Right cardiac atrium (tissue), 5 donors: ENCODE measurements around the gene DHRSX. TPM values are rescaled to one million over a fixed set of nuclear protein-coding genes. Genes with fewer than 3 reads are reported as not detected.
"Not testable (repeated sequence)": the region's sequence is repeated elsewhere in the genome, so short reads cannot be mapped to it uniquely, and the experiment has no call there.

Source experiments
- ATAC-seq, 2 donors: fragments of 200-7000 bp; cut with Tn5 transposase; one replicate each; pipeline versions ENCODE4 v1.8.0 to v1.9.1; 2020; ENCODE audit warnings: moderate library complexity in 2 of 2, mild to moderate bottlenecking in 1 of 2
- DNase-seq, 3 donors: peaks; one replicate each; pipeline ENCODE4 v3.0.0-alpha.2; 2020
- H3K27ac ChIP-seq: one replicate; pipeline ENCODE4 v1.5.1; 2013; ENCODE audit warnings: mild to moderate bottlenecking, low read length, control low read depth, moderate library complexity
- H3K27me3 ChIP-seq: one replicate; pipeline ENCODE4 v1.6.1; 2013; ENCODE audit not compliant: control insufficient read depth, insufficient read depth
- H3K4me1 ChIP-seq: one replicate; pipeline ENCODE4 v1.6.1; 2013; ENCODE audit warnings: low read length; ENCODE audit not compliant: control insufficient read depth, insufficient read depth
- H3K4me3 ChIP-seq: one replicate; pipeline ENCODE4 v1.5.1; 2013; ENCODE audit warnings: low read length, control low read depth
- H3K9me3 ChIP-seq: one replicate; pipeline ENCODE4 v1.6.1; 2013; ENCODE audit warnings: low read length; ENCODE audit not compliant: control insufficient read depth
- WGBS: extraction: QIAGEN DNeasy Blood & Tissue Kit; methylation state at CpG from one replicate; pipeline ENCODE4 v1.1.7; 2013; 5-methylcytosine and 5-hydroxymethylcytosine counted together
- intact Hi-C, 4 donors: fragments of 100-400 bp; cut with DNase I; formaldehyde crosslinking; loops; one replicate each; pipeline versions ENCODE4 v1.11.0 to v1.14.0; 2022 to 2023
- polyA plus RNA-seq: library from polyadenylated mRNA; stranded (reverse); fragments of 200-250 nt; gene quantifications from one replicate; pipeline ENCODE4 v1.2.3, GENCODE V29; 2013
- total RNA-seq, 4 donors: library from RNA; stranded (reverse); fragmentation: NEBNext Ultra II Directional; extraction: Animal tissue kit (Norgen Biotek cat#: 25700); gene quantifications; one replicate each; pipeline ENCODE4 v1.2.1, GENCODE V29; 2021
- donor health status: healthy with polysubstance abuse.
- donor health status: DM: no; HTN: yes; CAD: no.
- donor health status: DM: no; HTN: no; CAD: no.
- donor health status: DM: no; HTN: yes; CAD: no; lungs with severe emphysema.
- donor health status: DM: yes; HTN: yes; CAD: no.

The DHRSX gene
- total and polyA plus RNA-seq, 5 donors: 22.2 to 43.7 (median 30.1) TPM

DNA sequence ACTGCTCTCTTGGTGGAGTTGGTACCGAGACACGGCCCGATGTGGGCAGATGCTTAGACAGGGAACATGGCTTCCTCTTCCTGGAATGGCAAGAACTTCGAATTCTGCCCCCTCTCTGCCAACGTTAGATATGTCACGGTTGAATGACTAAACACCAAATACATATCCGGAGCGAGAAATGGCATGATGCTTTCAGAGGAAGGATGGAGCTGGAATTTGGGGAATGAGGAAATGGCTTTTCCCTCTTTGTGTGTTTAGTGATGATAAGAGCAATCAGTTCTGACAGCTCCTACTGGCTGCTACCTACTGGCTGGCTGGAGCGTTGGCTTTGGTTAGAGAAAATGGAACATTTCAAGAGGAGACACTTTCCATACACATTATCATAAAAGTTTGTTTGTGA lies 140.0 kb downstream of the DHRSX start:
- ATAC-seq: no peak
- H3K4me3 ChIP-seq: no peak overlapping the region
- H3K27ac ChIP-seq: no peak overlapping the region
- WGBS: 52% methylated on average over 9 of the region's 9 CpGs
- no peaks in the 10 kb centered on the region for H3K27me3 ChIP-seq
- no peaks in the 10 kb centered on the region for H3K9me3 ChIP-seq
- no peak for DNase-seq
- no peaks in the 10 kb centered on the region for H3K4me1 ChIP-seq
- intact Hi-C loops: no loop called here

DNA sequence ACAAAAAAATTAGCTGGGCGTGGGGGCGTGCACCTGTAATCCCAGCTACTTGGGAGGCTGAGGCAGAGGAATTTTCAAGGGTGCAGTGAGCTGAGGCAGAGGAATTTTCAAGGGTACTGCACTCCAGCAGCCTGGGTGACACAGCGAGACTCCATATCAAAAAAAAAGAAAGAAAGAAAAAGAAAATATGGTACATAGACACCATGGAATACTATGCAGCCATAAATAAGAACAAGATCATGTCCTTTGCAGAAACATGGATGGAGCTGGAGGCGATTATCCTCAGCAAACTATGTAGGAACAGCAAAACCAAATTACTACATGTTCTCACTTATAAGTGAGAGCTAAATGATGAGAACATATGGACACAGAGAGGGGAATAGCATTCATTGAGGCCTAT lies 141.3 kb downstream of the DHRSX start:
- not testable (repeated sequence) for H3K9me3 ChIP-seq, H3K4me1 ChIP-seq, H3K27ac ChIP-seq, DNase-seq, ATAC-seq, H3K27me3 ChIP-seq, H3K4me3 ChIP-seq
- over 99% methylated on average over 4 of the region's 4 CpGs for WGBS
- intact Hi-C loops: loop anchor here in 2 of 4 donors (2.0 to 10.0 kb wide), 2 partner anchors 33 to 135 kb away; no protein-coding TSS in a partner anchor

DNA sequence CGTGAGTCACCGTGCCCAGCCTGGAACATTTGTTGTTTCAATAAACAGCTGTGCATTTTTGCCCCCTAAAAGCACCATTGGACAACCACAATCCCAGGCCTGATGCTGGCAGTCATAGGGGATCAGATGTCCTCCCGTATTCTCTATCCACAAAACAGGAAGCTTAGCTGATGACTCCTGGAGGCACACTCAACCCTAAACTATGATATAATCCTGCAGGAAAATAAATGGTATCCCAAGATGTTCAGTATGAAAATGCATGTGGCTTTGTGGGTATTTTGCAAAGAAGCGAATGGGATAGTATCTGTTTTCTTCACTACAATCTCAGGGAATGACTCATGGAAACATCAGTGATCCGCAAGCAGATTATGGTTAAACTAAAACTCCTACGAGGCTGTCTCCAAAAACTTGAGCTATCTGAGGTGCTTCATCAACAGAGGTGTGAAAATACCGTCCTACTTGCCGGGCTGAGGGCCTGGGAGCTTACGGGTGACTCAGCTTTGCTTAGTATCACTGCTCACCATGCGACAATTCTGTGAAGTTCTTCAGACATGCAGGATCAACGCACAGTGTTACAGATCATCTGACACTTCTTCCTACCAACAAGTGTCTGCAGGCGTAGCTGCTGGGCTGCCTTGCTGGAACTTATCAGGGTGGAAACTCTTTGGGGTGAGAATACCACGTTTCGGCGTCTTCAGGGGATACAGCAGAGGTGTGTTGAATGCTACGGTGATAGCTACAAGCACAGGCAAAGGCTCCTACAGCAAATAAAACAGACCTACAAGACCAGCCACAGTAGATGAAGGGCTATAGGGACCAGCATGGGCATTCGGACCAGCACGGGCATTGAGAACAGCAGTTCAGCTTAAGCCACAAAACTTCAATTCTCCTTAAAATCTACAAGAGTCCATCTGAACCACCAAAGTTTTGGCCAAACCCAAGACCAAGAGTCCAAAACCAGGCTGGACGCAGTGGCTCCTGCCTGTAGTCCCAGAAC lies 148.5 kb downstream of the DHRSX start:
- Histone ChIP-seq H3K27me3 (no peaks in the 10 kb centered on the region), H3K9me3 (no peaks in the 10 kb centered on the region), H3K4me1 (peaks cover 5% of the 10 kb centered on the region), H3K27ac (peak overlapping the region; percentile 54), H3K4me3 (no peak overlapping the region)
- ATAC-seq (peak; percentile 77 to 85), DNase-seq (no peak)
- intact Hi-C loops: loop anchor here in 1 of 4 donors (10.0 kb wide), 1 partner anchor 143 kb away; no protein-coding TSS in a partner anchor
- 72% methylated on average over 19 of the region's 19 CpGs for WGBS

DNA sequence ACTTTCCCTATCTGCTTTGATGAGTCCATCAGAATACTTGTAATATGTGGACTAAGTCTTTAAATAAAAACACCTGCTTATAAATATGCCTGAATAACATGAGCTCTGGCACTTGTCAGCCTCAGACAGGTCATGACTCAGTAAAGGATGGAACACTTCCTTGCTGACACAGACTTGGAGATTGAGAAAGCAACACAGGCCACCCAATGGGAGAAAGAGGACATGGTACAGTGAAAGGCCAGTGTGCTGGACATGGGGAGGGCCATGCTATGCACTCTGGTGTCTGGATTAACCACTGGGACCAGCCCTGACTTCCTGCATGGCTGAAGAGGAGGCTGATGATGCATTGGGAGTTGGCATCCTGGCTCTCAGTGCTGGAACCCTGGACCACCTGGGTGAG lies 149.5 kb downstream of the DHRSX start:
- Histone ChIP-seq H3K27ac (peak overlapping the region; percentile 59), H3K4me1 (peaks cover 5% of the 10 kb centered on the region)
- intact Hi-C loops: loop anchor here in 1 of 4 donors (10.0 kb wide), 1 partner anchor 143 kb away; no protein-coding TSS in a partner anchor

DNA sequence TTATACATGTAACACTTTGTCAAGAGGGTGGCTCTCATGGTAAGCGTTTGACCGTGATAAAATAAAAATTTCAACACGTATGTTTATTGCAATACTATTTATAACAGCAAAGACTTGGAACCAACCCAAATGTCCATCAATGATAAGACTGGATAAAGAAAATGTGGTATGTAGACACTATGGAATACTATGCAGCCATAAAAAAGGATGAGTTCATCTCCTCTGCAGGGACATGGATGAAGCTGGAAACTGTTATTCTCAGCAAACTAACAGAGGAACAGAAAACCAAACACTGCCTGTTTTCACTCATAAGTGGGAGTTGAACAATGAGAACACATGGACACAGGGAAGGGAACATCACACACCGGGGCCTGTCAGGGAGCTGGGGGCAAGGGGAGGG lies 150.1 kb downstream of the DHRSX start:
- not testable (repeated sequence) for H3K4me3 ChIP-seq, DNase-seq, H3K27me3 ChIP-seq, H3K27ac ChIP-seq, ATAC-seq, H3K9me3 ChIP-seq, H3K4me1 ChIP-seq
- intact Hi-C loops: loop anchor here in 1 of 4 donors (10.0 kb wide), 1 partner anchor 144 kb away; no protein-coding TSS in a partner anchor
- WGBS: 82% methylated on average over 4 of the region's 4 CpGs

More for the DNA sequence above, 149.5 kb downstream of the DHRSX start:
- DNase-seq (no peak), ATAC-seq (peak in 1 of 2 donors; percentile 21)
- Histone ChIP-seq H3K27me3 (no peaks in the 10 kb centered on the region), H3K9me3 (no peaks in the 10 kb centered on the region), H3K4me3 (no peak overlapping the region)

DNA sequence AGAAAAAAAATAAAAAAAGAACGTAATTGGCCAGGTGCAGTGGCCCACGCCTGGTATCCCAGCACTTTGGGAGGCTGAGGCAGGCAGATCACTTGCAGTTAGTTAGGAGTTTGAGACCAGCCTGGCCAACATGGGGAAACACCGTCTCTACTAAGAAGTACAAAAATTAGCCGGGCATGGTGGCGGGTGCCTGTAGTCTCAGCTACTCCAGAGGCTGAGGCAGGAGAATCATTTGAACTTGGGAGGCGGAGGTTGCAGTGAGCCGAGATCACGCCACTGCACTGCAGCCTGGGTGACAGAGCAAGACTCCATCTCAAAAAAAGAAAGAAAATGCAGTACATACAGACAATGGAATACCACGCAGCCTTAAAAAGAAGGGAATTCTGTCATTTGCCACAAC lies 150.7 kb downstream of the DHRSX start:
- intact Hi-C loops: loop anchor here in 1 of 4 donors (10.0 kb wide), 1 partner anchor 145 kb away; no protein-coding TSS in a partner anchor
- not testable (repeated sequence) for ATAC-seq

DNA sequence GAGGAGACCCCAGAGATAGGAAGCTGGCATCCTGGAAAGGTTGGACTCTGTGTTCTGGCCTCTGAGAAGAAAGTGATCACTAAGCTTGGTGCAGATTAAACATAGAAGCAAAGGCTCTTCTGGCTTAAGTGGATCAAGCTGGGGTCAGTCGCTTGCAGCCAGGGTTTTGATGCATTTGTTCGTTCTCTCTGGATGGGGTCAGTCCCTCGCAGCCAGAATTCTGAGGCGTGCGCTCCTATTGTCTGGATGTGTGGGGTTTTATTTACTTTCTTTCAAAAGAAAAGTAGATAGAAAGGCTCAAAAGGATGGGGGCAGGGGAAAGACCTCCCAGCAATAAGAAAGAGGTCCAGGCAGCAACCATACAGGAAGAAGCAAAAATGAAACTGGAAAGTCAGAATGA lies 152.6 kb downstream of the DHRSX start:
- Histone ChIP-seq H3K27ac (peak overlapping the region; percentile 46), H3K4me1 (peaks cover 2% of the 10 kb centered on the region), H3K27me3 (no peaks in the 10 kb centered on the region), H3K9me3 (no peaks in the 10 kb centered on the region), H3K4me3 (no peak overlapping the region)
- DNase-seq (no peak), ATAC-seq (no peak)
- intact Hi-C loops: no loop called here
- WGBS: 80% methylated on average over 5 of the region's 5 CpGs

More for the DNA sequence above, 150.7 kb downstream of the DHRSX start:
- H3K4me3 ChIP-seq, H3K27me3 ChIP-seq, DNase-seq, H3K9me3 ChIP-seq, H3K27ac ChIP-seq, H3K4me1 ChIP-seq: not testable (repeated sequence)
- WGBS: 99% methylated on average over 9 of the region's 9 CpGs

DNA sequence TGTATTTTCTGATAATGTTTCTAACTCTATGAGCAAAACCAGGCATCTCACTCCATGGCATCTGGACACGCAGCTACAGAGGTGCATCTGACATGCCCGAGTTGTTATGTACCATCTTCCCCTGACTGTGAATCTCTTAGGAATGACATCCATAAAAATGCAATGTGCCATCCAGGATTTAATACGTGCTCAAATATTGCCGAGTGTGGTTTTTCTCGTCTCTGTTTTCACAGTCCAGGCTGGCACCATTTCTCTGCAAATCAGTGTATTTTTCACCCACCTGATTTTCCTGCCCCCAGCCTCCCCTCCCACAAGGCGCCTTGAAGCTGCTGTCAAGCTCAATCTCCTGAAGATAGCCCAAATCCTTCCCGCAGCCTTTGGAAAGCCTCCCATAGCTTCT lies 154.6 kb downstream of the DHRSX start:
- no peak for ATAC-seq
- H3K27ac ChIP-seq: no peak overlapping the region
- 76% methylated on average over 7 of the region's 7 CpGs for WGBS
- no peak overlapping the region for H3K4me3 ChIP-seq
- intact Hi-C loops: no loop called here
- peaks cover 3% of the 10 kb centered on the region for H3K4me1 ChIP-seq
- DNase-seq: no peak
- no peaks in the 10 kb centered on the region for H3K9me3 ChIP-seq
- no peaks in the 10 kb centered on the region for H3K27me3 ChIP-seq

DNA sequence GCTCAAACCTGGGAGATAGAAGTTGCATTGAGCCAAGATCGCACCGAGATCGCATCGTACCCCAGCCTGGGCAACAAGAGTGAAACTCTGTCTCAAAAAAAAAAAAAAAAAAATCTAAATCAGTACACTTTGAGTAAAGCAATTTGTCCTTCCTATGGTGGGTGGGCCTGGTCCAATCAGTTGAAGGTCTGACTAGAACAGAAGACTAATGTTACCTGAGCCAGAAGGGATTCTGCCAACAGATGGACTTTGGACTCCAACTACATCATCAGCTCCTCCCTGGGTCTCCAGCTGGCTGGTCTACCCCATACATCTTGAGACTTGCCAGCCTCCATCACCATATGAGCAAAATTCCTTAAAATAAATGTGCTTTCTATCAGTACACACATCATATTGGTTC lies 155.2 kb downstream of the DHRSX start:
- intact Hi-C loops: no loop called here
- Histone ChIP-seq H3K9me3 (no peaks in the 10 kb centered on the region), H3K4me1 (peaks cover 3% of the 10 kb centered on the region), H3K27me3 (no peaks in the 10 kb centered on the region), H3K27ac (no peak overlapping the region), H3K4me3 (no peak overlapping the region)
- DNase-seq: no peak
- WGBS: 100% methylated on average over 4 of the region's 4 CpGs
- no peak for ATAC-seq

DNA sequence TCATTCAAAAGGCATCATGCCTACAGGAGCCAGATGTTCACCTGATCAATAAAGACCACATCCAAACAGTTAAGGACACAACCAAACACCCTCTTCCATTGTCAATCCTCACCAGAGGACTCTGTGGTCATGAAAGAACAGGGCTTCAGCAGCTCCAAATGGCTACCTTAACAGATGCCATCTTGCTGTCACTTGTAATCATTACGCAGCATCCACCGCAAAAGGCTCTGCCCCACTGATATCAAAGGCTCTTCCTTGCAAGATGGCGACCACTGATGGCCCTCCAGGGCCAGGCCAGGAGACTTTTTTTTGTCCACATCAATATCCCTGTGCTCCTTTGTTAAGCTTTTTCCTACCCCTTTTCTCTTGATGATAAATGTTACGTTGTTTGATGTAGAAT lies 157.4 kb downstream of the DHRSX start:
- H3K4me3 ChIP-seq: no peak overlapping the region
- no peaks in the 10 kb centered on the region for H3K27me3 ChIP-seq
- DNase-seq (no peak), ATAC-seq (no peak)
- no peaks in the 10 kb centered on the region for H3K9me3 ChIP-seq
- peaks cover 3% of the 10 kb centered on the region for H3K4me1 ChIP-seq
- peak overlapping the region; percentile 96 for H3K27ac ChIP-seq
- intact Hi-C loops: no loop called here
- 98% methylated on average over 4 of the region's 4 CpGs for WGBS

DNA sequence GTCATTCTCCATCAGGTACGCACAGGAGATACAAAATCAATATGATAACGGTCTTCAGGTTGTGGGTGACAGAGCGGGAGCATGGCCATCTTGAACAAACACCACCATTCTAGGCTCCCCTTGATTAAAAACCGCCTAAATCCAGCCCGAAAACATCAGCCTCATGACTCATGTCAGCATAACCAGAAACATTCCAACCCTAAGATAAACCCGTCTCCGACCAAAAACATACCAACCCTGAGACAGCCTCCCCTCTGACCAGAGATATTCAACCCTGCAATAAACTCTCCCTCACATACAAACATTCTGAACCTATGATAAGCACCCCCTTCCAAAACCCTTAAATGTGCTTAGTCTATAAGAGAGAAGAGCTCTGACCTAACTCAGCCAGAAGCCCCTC lies 157.9 kb downstream of the DHRSX start:
- WGBS: 66% methylated on average over 7 of the region's 7 CpGs
- intact Hi-C loops: no loop called here
- peak in 1 of 2 donors; percentile 7 for ATAC-seq

More for the DNA sequence above, 157.9 kb downstream of the DHRSX start:
- H3K4me1 ChIP-seq: peaks cover 3% of the 10 kb centered on the region
- no peak for DNase-seq
- H3K27ac ChIP-seq: peak overlapping the region; percentile 96
- H3K27me3 ChIP-seq: no peaks in the 10 kb centered on the region
- no peak overlapping the region for H3K4me3 ChIP-seq
- no peaks in the 10 kb centered on the region for H3K9me3 ChIP-seq
